Measurements from ENCODE around the gene FCGR3A.
"Not testable (repeated sequence)": the region's sequence is repeated elsewhere in the genome, so short reads cannot be mapped to it uniquely, and the experiment has no call there.

Gene FCGR3A

DNA sequence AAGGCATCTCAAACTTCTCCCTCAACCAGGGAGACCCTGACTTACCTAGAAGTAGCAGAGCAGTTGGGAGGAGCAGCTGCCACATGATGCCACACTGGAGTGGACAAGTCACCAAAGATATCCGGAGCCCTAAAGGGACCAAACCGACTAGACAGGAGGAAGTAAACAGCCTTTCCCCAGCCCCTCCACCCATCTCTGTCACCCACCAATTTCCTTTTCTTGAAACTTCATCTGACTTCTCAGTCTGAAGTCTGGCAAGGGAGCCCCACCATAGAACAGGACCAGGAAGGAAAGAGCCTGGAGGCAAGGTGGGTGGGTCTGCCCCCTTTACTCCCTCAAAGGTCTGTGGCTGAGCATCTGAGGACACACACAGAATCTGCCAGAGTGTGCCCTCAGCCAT lies at the start of gene FCGR3A:
TSS of gene FCGR3A (minus strand) at position 167 of the 400 bp plus-strand sequence. CDS start at position 85, 82 bp downstream.
- DNase-seq (ENCODE audit: low read depth in 3 of 3) = no peak

DNA sequence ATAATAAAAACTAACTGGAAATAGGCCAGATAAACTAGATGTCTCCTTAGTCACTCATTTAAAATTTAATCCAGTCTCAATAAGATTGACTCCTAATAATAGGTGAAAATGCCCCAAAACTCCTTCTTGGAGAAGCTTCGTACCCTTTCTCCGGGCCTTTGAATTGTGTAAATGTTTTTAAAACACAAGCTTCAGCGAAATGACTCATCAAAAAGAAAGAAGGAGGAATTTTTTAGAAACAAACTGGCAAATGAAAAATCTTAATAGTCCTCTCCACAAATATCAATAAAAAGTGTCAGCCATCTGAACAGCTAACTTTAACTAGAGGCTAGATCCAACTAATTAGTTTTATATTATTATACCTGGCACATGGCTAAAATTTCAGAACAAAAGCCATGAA lies 47.5 kb upstream of the FCGR3A start:
- not testable (repeated sequence) for DNase-seq (ENCODE audit: low read depth in 3 of 3)

DNA sequence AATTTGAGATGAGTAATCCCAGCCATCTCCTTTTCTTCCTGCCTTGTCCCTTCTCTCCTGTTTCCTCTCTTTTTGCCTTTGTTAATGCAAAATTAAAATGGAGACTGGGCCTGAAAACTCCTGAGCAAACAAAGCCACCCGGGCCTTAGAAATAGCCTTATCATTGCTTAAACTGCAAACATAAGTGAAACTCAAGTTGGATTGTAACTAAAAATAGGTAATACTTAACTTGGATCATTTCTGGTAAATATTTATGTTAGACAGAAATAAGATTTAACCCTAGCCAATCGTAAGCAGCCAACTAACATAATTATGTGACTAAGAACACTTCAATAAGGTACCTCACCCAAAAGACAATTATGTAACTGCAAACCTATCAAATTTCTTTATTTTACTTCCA lies 46.0 kb upstream of the FCGR3A start:
- not testable (repeated sequence) for DNase-seq (ENCODE audit: low read depth in 3 of 3)

DNA sequence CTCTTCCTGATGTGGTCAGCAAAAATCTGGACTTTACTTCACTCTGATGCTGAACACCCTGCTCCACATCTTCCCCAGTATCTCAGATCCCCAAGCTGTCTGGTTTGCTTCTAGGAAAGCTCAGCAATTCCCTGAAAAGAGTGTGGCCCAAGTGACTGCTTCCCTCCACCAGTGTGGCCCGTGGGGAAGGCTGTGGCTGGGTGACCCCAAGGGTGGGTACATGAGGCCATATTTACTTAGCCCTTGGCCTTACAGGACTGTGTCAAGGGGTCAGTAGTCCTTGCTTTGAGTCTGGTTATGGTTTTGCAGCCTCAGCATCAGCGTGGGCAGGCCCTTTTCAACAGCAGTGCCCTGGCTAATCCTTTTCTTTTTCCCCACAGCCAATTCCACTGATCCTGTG lies 45.6 kb upstream of the FCGR3A start:
- not testable (repeated sequence) for DNase-seq (ENCODE audit: low read depth in 3 of 3)

DNA sequence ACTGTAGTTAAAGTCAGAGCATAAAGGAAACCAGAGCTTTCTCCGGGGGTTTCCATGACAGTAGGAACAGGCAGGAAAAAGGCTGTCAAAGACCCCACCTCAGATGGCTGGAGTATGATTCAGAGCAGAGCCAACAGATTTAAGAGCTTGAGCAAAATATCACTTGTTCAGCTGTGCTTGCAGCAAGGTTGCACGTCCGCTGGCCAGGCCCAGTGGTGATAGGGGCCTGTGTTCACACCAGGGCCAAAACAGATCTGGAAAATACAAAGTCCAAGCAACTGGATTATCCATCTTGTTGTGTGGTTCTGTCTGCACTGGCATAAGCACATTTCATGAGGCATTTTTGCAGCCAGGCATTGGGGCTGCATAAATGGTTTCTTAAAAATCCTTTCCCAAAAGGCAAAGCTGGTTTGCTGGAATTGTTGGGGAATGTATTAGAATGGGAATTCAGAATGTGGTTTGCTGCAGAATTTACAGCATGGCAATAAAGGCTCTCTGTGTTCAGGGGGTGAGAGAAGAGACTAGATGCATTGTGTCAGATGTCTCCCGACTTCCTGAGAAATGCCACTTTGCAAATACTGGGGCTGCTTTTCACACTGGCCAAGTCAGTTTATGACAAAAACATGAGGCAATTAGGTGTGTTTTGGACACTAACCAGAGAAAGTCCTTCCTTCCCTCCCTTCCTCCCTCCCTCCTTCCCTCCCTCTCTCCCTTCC lies 44.8 kb upstream of the FCGR3A start:
- DNase-seq (ENCODE audit: low read depth in 3 of 3) = not testable (repeated sequence)

DNA sequence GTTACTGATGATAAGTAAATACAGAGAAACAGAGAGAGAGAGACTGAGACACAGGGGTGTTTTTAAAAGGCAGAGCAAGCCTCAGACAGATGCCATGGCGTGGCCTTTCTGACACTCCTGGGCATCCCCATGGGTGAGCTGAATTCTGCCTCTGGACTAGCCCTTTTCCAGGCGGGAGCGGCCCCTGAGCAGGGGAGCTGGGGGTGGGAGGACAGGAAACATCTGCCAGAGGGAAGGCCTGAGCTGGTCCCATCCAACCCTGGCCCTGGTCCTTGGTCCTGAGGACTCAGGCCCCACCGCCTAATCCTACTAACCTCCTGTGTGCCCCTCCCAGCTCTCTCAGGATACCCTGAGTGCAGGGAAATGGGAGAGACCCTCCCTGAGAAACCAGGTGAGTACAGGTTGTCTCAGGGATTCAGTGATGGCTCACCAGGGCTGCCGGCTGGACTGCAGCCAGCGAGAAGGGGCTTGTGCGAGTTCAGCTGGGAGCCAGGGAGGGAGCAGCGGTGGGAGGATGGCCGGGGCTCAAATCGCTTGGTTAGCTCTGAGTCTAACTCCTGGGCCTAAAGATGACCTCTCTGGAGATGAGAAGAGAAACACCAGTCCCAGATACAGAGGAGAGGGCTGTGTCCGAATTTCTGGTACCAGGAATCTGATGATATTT lies 43.6 kb upstream of the FCGR3A start:
- not testable (repeated sequence) for DNase-seq (ENCODE audit: low read depth in 3 of 3)

DNA sequence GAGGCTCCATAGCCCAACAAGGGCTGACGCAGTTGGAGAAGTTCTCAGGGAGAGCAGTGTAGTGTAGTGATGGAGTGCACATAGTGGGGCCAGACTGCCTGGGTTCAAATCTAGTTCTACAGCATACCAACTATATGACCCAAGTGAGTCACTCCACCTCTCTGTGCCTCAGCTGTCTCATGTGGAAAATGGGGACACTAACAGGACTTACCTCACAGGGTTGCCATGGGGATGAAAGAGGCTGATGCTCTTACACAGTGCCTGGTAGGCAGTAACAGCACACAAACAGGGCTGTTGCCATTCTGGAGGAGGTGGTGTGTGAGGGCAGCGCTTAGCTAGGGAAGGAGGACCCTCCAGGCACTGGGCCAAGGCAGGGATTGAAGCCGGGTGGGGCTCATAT lies 43.0 kb upstream of the FCGR3A start:
- not testable (repeated sequence) for DNase-seq (ENCODE audit: low read depth in 3 of 3)

DNA sequence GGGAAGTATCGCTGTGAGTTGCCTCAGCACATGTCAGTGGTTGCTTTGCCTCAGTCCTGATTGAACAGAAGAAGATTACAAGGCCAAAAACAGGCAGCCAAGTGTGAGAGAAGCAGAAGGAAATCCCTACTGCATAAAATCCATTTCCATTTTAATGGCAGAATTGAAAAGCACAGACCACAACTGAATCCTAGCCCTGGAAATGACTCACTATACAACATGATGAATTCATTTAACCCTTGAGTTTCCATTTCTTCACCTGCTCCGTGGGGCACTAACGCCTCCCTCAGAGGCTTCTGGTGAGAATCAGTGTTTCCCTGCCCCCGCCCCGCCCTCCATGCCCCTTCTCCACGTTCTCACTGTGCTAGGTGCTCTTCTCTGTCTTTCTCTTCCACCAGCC lies 40.3 kb upstream of the FCGR3A start:
- not testable (repeated sequence) for DNase-seq (ENCODE audit: low read depth in 3 of 3)

DNA sequence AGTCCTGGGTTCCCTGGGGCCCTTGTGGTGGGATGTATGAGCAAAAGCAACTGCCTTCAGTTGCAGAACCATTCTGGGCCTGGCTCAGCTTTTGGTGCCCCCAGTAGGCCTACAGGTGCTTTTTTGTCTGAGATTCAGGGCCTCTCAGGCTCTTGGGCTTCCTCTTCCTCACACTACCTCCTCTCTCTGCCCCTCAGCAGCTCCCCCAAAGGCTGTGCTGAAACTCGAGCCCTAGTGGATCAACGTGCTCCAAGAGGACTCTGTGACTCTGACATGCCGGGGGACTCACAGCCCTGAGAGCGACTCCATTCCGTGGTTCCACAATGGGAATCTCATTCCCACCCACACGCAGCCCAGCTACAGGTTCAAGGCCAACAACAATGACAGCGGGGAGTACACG lies 39.7 kb upstream of the FCGR3A start:
- not testable (repeated sequence) for DNase-seq (ENCODE audit: low read depth in 3 of 3)

DNA sequence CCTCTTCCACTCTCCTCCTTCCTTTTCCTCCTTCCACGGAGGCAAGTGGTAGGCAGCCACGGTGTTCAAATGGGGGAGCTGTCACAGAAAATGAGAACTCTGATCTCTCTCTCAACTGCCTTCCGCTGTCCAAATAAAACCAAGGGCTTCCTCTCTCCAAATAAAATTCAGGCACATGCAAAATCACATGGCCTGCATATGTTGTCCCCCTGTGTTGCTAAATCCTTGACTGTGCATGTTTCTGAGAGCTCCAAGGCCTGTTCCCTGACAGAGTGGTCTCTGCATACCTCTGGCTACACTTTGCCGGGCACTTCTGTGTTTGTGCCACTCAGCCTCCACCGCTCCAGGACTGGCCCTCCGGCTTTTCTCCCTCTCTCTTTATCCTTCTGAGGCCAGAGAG lies 39.0 kb upstream of the FCGR3A start:
- DNase-seq (ENCODE audit: low read depth in 3 of 3) = not testable (repeated sequence)

DNA sequence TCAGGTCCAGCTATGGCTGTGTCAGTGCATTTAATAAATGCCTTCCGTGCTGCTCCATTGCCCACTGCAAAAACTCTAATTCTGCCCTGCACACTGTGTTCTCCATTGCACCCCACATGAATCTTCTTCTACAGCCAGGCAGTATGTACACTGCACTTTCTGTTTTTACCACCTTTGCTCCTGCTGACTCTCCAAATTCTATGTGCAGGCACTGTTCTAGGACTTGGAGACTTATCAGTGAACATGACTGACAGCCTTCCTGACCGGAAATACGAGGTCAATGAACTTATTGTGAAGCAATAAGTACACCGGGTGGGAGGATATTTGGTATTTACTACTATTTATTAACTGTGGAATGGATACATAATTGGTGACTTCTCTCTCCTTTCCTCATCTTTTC lies 33.3 kb upstream of the FCGR3A start:
- not testable (repeated sequence) for DNase-seq (ENCODE audit: low read depth in 3 of 3)

DNA sequence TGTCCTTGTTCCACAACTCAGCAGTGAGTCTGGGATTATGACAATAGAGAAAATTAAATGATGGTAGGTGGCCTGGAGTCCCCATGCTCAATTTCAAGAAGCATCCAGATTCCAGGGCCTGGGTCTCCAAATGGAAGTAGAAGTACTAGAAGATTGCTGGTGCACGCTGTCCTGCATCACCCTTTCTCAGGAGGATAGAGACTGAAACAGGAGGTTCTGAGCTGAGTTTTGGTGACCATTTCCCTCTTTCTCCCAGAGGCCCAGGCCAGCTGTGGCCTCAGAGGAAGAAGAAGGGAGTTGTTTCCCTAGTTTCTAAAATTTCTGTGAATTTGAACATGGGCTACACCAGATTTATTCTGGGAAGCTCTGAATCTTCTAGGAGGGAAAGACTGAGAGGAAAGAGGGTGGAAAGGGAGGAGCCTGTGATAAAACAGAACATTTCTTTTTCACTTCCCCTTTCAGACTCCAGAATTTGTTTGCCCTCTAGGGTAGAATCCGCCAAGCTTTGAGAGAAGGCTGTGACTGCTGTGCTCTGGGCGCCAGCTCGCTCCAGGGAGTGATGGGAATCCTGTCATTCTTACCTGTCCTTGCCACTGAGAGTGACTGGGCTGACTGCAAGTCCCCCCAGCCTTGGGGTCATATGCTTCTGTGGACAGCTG lies 31.4 kb upstream of the FCGR3A start:
- not testable (repeated sequence) for DNase-seq (ENCODE audit: low read depth in 3 of 3)

DNA sequence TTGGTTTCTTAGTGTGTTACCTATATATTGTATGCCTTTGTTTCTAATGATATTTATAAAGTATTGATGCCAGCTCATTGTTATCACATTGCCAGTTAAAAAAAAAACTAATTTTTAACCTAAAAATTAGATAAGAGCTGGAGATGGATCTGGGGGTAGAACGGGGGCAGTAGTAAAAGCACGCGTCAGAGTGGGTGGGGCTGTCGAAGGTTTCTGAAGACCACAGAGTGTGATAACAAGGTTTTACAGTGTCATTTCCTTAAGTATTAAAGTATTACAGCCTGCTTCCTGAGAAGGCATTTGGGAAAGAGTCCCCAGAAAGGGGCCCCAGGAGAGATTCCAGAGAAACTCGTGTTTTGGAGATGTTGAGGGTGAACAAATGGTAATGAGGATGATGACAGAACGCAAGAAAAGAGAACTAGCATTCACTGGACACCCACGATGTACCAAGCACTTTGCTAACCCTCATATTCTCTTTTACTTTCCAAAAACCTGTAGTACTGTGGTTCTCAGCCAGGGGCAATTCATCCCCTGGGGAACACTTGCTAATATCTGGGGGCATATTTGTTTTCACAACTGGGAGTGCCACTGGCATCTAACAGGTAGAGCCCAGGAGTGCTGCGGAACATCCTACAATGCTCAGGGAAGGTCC lies 30.4 kb upstream of the FCGR3A start:
- not testable (repeated sequence) for DNase-seq (ENCODE audit: low read depth in 3 of 3)

DNA sequence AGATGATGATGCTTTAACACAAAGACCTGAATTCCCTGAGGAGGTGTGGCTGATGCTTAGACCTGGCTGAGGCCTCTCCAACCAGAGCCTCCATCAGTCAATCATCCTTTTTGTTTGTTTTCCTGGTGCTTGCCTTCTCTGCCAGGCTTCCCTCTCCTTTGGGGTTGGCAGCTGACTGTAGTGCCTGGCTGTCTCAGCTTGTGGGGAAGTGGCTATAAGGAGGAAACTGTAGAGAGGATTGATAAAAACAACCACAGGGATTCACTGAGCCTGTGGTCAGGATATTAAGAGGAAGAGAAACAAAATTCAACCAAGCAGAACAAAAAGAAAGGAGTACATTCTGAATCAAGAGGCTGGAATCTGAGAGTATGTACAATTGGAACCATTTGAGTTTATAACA lies 27.1 kb upstream of the FCGR3A start:
- DNase-seq (ENCODE audit: low read depth in 3 of 3) = not testable (repeated sequence)

DNA sequence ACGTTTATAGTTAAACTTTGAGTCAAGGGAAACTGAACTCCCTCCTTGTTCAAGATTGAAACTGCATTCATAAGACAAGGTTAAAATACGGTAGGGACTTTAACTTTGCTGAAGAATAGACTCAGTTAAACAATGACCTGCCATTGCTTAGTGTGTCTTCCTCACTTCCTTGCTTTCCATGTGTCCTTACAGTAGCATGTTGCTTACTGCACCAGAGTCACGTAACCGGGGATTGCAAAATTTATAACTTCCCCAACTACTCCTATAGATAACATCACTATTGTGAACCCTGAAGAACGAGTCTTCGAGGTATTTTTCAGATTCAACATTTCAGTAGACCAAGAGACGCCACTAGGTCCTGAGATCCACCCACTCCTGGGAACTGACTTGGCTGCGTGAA lies 22.1 kb upstream of the FCGR3A start:
- not testable (repeated sequence) for DNase-seq (ENCODE audit: low read depth in 3 of 3)

DNA sequence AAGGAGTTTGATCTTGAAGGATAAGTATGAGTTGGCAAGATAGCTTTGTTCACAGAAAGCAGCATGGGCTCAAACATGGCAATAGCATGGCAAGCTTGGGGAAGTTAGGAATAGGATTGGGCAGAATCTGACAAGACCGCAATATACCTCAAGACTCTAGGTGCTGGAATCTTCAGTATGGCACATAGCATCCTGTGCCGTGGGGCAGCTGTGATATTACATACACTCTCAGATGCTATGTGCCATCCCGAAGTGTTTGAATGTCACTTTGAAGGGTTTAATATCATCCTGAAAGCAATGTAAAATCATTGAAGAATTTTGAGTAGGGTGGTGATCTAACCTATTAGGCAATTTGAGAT lies 17.0 kb upstream of the FCGR3A start:
- not testable (repeated sequence) for DNase-seq (ENCODE audit: low read depth in 3 of 3)

DNA sequence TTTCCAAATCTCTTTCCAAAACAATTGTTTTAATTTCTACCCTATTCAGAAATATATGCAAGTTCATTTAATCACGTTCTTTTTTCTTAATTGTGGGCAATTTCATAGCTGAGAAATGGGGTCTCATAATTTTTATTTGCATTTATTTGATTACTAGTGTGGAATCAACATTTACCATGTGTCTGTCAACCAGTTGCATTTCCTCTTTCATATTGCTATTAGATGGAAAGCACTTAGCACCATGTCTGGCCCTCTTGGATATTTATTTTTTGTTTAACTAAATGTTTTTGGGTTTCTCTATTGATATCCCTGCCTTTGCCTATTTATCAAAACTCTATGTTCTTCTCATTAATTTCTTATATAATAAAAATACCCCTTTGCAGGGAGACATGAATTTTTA lies 13.9 kb upstream of the FCGR3A start:
- DNase-seq (ENCODE audit: low read depth in 3 of 3) = not testable (repeated sequence)

DNA sequence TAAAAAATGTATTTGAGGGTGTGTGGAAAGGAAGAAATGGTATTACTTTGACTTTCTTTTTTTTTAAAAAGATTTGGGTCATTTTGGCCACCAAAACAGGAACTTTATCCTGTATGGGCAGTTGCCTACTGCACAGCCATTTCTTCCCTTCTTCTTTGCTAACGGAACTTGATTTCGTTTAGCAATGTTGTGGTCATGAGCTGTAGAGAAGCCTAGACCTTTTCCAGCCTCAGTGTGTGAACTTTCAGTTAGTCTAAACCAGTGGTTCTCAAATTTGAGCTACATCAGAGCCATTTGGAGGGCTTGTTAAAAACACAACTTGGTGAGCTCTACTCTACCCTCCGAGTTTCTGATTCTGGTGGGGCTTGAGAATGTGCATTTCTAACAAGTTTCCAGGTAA lies 12.8 kb upstream of the FCGR3A start:
- not testable (repeated sequence) for DNase-seq (ENCODE audit: low read depth in 3 of 3)

DNA sequence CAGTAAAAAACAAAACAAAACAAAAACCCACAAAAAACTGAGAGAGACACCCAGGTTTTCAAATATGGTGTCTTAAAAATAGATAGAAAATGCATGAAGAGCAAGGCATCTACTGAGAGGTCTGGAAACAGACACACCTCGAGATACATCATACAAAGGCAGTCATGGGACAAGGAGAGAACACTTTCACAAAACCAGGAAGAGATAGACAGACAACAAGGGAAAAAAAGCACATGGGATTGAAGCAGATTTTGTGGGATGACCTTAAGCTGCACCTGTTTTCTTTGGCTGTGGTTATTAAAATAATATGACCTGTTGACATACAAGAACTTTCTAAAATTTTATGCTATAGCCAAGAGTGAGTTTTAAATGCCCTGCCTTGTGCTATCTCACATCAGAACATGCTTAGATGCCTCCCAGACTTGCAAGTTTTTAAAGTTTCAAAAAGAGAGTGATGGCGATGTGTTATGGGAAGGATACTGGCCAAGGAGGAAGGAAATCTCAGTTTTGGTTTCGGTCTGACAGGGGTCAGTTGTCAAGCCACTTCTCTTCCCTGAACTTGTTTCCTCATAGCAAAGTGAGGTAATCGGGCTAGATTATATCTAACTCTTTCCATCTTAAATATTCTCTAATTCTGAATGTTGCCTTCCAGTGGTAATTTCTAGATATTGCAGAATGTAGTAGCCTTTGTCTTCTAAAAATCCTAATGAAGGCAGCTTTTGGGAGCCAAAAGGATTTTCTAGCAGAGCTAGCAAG lies 11.5 kb upstream of the FCGR3A start:
- not testable (repeated sequence) for DNase-seq (ENCODE audit: low read depth in 3 of 3)

DNA sequence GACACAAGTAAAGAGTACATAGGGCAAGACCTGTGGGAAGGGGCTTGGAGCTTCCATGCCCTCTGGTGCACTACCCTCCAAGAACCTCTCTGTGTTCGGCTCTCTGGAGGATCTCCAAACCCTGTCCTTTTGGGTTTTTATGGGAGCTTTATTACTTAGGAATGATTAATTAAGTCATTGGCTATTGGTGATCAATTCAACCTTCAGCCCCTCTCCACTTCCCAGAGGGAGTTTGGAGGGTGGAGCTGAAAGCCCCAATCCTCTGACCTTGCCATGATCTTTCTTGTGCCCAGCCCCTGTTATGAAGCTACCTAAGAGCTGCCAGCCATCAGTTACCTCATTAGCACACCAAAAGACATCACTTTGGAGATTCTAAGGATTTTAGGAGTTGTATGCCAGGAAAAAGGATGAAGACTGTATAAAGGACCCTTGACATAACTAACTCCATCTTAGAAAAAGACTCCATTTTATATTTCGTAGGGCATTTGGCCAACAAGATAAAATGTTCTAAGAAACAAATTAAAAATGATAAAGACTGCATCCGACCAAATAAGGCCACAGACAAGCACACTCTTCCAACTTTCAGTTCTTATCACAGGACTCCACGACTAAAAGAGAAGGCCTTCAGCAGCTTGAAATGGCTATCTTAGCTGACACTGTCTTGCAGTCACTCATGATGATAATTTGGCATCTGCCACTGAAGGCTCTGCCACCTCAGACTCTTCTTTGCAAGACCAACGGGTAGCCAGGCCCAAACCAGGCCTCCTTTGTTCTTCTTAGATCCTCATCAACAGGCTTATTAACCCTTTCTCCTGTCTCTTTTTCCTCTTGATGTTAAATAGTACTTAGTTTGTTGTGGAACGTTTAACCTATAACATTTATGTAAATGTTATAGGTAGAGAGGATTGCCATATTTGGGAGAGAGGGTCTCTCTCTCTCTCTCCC lies 8.2 kb upstream of the FCGR3A start:
- not testable (repeated sequence) for DNase-seq (ENCODE audit: low read depth in 3 of 3)
